ENCODE measurements around the gene PRAMEF13. TPM values are rescaled to one million over a fixed set of nuclear protein-coding genes. Genes with fewer than 3 reads are reported as not detected.
"Not testable (repeated sequence)": the region's sequence is repeated elsewhere in the genome, so short reads cannot be mapped to it uniquely, and the experiment has no call there.

Gene PRAMEF13
- total and polyA plus RNA-seq, 10 of the 15 experiments (the other 5 are each of a cell fraction or from before 2014, with no cell fraction given) = not detected

DNA sequence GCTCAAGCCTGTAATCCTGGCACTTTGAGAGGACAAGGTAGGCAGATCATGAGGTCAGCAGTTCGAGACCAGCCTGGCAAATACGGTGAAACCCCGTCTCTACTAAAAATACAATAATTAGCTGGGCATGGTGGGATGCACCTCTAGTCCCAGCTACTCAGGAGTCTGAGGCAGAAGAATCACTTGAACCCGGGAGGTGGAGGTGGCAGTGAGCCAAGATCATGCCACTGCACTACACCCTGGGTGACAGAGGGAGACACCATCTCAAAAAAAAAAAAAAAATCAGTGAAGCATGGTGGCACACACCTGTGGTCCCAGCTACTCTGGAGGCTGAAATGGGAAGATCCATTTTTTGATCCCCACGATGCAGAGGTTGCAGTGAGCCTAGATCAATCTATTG is 28.9 kb upstream of the PRAMEF13 start:
- H3K9me3 ChIP-seq (replicated peaks; ENCODE audit: control insufficient read depth, insufficient read depth, low read length); POLR2A ChIA-PET; FAIRE-seq; DNase-seq (ENCODE audit: low read depth, low spot score); H2AFZ ChIP-seq (ENCODE audit: control insufficient read depth, low read depth, low read length); RAD21 ChIA-PET (ENCODE audit: unreplicated experiment); H3K27ac ChIP-seq (ENCODE audit: control insufficient read depth, insufficient read depth); H3K4me1 ChIP-seq (ENCODE audit: control insufficient read depth, insufficient read depth, low read length); H3K9ac ChIP-seq (ENCODE audit: control insufficient read depth, insufficient read depth, low read length); H3K4me2 ChIP-seq (ENCODE audit: control insufficient read depth, insufficient read depth); CTCF ChIA-PET; H3K27me3 ChIP-seq (replicated peaks in 1 of 2; ENCODE audit: control insufficient read depth in 2 of 2, insufficient read depth in 2 of 2, low read length in 1 of 2); ATAC-seq; H3K79me2 ChIP-seq (ENCODE audit: control insufficient read depth, insufficient read depth, low read length); SMC1A ChIA-PET (ENCODE audit: uncharacterized antibody, unreplicated experiment); H3K36me3 ChIP-seq (ENCODE audit: control insufficient read depth in 2 of 2, insufficient read depth in 2 of 2, low read length in 1 of 2); H4K20me1 ChIP-seq (ENCODE audit: control insufficient read depth, insufficient read depth); H3K4me3 ChIP-seq; BruUV-seq (replicated peaks); intact Hi-C loops (cut with micrococcal nuclease; ENCODE audit: unreplicated experiment): not testable (repeated sequence)
- in situ Hi-C loops (cut with MboI) = loop anchor here (25.0 kb wide), 2 partner anchors 418 to 693 kb away; no protein-coding TSS in a partner anchor
- WGBS (ENCODE audit: insufficient coverage, insufficient replicate concordance, low lambda C conversion rate, missing lambda C conversion rate) = 24% methylated on average over 5 of the region's 5 CpGs

DNA sequence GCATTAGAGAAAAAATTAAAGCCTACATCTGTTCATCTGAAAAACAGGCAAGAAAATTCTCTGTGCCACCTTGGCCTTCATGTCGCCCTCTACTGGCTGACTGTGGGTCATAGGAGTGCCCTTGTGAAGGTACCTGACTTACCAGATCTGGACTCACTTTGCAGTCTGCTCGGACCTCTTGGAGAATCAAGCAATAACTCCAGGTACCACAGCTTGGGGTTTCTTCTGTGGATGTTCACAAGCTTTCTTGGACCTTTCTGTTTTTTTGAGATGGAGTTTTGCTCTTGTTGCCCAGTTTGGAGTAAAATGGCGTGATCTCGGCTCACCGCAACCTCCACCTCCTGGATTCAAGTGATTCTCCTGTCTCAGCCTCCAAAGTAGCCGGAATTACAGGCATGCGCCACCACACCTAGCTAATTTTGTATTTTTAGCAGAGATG is 27.2 kb upstream of the PRAMEF13 start:
- CTCF ChIA-PET = no interaction called here
- WGBS (ENCODE audit: insufficient coverage, insufficient replicate concordance, low lambda C conversion rate, missing lambda C conversion rate) = 28% methylated on average over 7 of the region's 7 CpGs
- no TSS peak for BruUV-seq (replicated peaks)

More for the DNA sequence above, 27.2 kb upstream of the PRAMEF13 start:
- Histone ChIP-seq H3K4me1 (ENCODE audit: control insufficient read depth, insufficient read depth, low read length) (no peaks in the 10 kb centered on the region), H3K79me2 (ENCODE audit: control insufficient read depth, insufficient read depth, low read length) (no peaks in the 10 kb centered on the region), H3K4me2 (ENCODE audit: control insufficient read depth, insufficient read depth) (no peak overlapping the region), H2AFZ (ENCODE audit: control insufficient read depth, low read depth, low read length) (no peak overlapping the region), H3K27ac (ENCODE audit: control insufficient read depth, insufficient read depth) (no peak overlapping the region), H3K9ac (ENCODE audit: control insufficient read depth, insufficient read depth, low read length) (no peak overlapping the region), H4K20me1 (ENCODE audit: control insufficient read depth, insufficient read depth) (no peaks in the 10 kb centered on the region), H3K27me3 (replicated peaks in 1 of 2; ENCODE audit: control insufficient read depth in 2 of 2, insufficient read depth in 2 of 2, low read length in 1 of 2) (no peaks in the 10 kb centered on the region; a peak in 1 of 4 replicates), H3K9me3 (replicated peaks; ENCODE audit: control insufficient read depth, insufficient read depth, low read length) (no peaks in the 10 kb centered on the region), H3K4me3 (no peak overlapping the region), H3K36me3 (ENCODE audit: control insufficient read depth in 2 of 2, insufficient read depth in 2 of 2, low read length in 1 of 2) (no peaks in the 10 kb centered on the region)
- SMC1A ChIA-PET (ENCODE audit: uncharacterized antibody, unreplicated experiment) = no interaction called here
- TF ChIP-seq DPF2 (IDR thresholded peaks at IDR 0.05) (no peak), SIN3A (IDR thresholded peaks at IDR 0.05; ENCODE audit: low read depth, low read length) (no peak), ASH2L (IDR thresholded peaks at IDR 0.05; ENCODE audit: borderline replicate concordance, low read depth) (no peak), SMC3 (IDR thresholded peaks at IDR 0.05; ENCODE audit: borderline replicate concordance, low read length) (peak; percentile 31; the same call in 1 of the 2 replicates), RAD21 (IDR thresholded peaks at IDR 0.05; ENCODE audit: insufficient read depth, low read depth, low read length) (0 out of 2 replicates have a peak, but pooled peaks have one; percentile 14), CTCF (IDR thresholded peaks at IDR 0.05 in 2 of 3, conservative IDR thresholded peaks at IDR 0.05 in 1 of 3; ENCODE audit: control insufficient read depth in 2 of 3, extremely low read depth in 1 of 3, insufficient read depth in 1 of 3, low read depth in 3 of 3, low read length in 3 of 3) (peak; percentile 54 to 83 (median 77)), ZBTB4 (CRISPR knock-in tag; IDR thresholded peaks at IDR 0.05) (no peak), RBBP5 (conservative IDR thresholded peaks at IDR 0.05) (no peak)
- RAD21 ChIA-PET (ENCODE audit: unreplicated experiment) = no interaction called here
- in situ Hi-C loops (cut with MboI) = loop anchor here (25.0 kb wide), 2 partner anchors 416 to 691 kb away; no protein-coding TSS in a partner anchor
- ATAC-seq (peak; percentile 82), DNase-seq (ENCODE audit: low read depth, low spot score) (no peak), FAIRE-seq (no peak)
- POLR2A ChIA-PET = no interaction called here
- intact Hi-C loops (cut with micrococcal nuclease; ENCODE audit: unreplicated experiment) = no loop called here
